PC-3 (cell line): ENCODE data around the gene UBQLNL. TPM values are rescaled to one million over a fixed set of nuclear protein-coding genes. Genes with fewer than 3 reads are reported as not detected.

Experiments used
- ATAC-seq: fragments of 200-7000 bp; cut with Tn5 transposase; 2 replicates; pipeline ENCODE4 v1.9.1; 2020; ENCODE audit warnings: mild to moderate bottlenecking, moderate library complexity
- BruUV-seq: library from RNA; stranded (reverse); fragments of 400-500 nt; replicated peaks from 2 replicates; lab custom pipeline; 2021; lab: Mats Ljungman, UMichigan
- CTCF ChIA-PET: fragments of 300-600 bp; sonication (Branson Sonifier 250); formaldehyde crosslinking; loops from one replicate; lab custom pipeline; 2022; ENCODE audit warnings: antibody characterized with exemption; lab: Charles Lee
- POLR2A ChIA-PET: fragments of 300-600 bp; sonication (Branson Sonifier 250); formaldehyde crosslinking; loops from one replicate; lab custom pipeline; 2022; ENCODE audit warnings: antibody characterized with exemption; ENCODE audit not compliant: unreplicated experiment; lab: Charles Lee
- DNase-seq: peaks from one replicate; pipeline ENCODE4 v3.0.0-alpha.2; 2015
- H2AFZ ChIP-seq: fragments of 300-600 bp; sonication (generic); 2 replicates; pipeline ENCODE4 v1.6.0; 2016; ENCODE audit warnings: antibody characterized with exemption, low read length
- H3F3A ChIP-seq: fragments of 300-600 bp; sonication (generic); one replicate; pipeline ENCODE4 v1.6.0; 2017; ENCODE audit warnings: antibody characterized with exemption, low read length, control low read depth, mild to moderate bottlenecking; ENCODE audit not compliant: unreplicated experiment
- H3K27ac ChIP-seq: fragments of 300-600 bp; sonication (generic); 2 replicates; pipeline ENCODE4 v1.5.1; 2016; ENCODE audit warnings: mild to moderate bottlenecking, low read length
- H3K27me3 ChIP-seq: fragments of 300-600 bp; sonication (generic); 2 replicates; pipeline ENCODE4 v1.6.1; 2016; ENCODE audit warnings: low read length, mixed read lengths
- H3K36me3 ChIP-seq: fragments of 300-600 bp; sonication (generic); 2 replicates; pipeline ENCODE4 v1.6.1; 2016; ENCODE audit warnings: low read depth, mixed run types, low read length, mixed read lengths
- H3K4me1 ChIP-seq: fragments of 300-600 bp; sonication (generic); 2 replicates; pipeline ENCODE4 v1.5.1; 2016; ENCODE audit warnings: low read length; ENCODE audit not compliant: insufficient read depth
- H3K4me2 ChIP-seq: fragments of 300-600 bp; sonication (generic); 2 replicates; pipeline ENCODE4 v1.6.0; 2016; ENCODE audit warnings: low read length
- H3K4me3 ChIP-seq: fragments of 300-600 bp; sonication (generic); 2 replicates; pipeline ENCODE4 v1.5.1; 2016; ENCODE audit warnings: mild to moderate bottlenecking, low read length, mixed read lengths
- H3K79me2 ChIP-seq: fragments of 300-600 bp; sonication (generic); 2 replicates; pipeline ENCODE4 v1.6.1; 2017; ENCODE audit warnings: low read length, mixed read lengths
- H3K9ac ChIP-seq: fragments of 300-600 bp; sonication (generic); 2 replicates; pipeline ENCODE4 v1.6.0; 2016; ENCODE audit warnings: mild to moderate bottlenecking, low read length
- H3K9me2 ChIP-seq: fragments of 300-600 bp; sonication (generic); replicated peaks from 2 replicates; pipeline ENCODE4 v1.6.1; 2016; ENCODE audit warnings: mixed run types, low read length, mixed read lengths
- H3K9me3 ChIP-seq: fragments of 300-600 bp; sonication (generic); 2 replicates; pipeline ENCODE4 v1.6.1; 2016; ENCODE audit warnings: low read length, mixed read lengths
- H4K20me1 ChIP-seq: fragments of 300-600 bp; sonication (generic); 2 replicates; pipeline ENCODE4 v1.6.1; 2016; ENCODE audit warnings: low read length, mixed read lengths
- CTCF ChIP-seq: fragments of 300-600 bp; sonication (generic); conservative IDR thresholded peaks from 2 replicates; pipeline ENCODE4 v1.5.1; 2017; ENCODE audit warnings: antibody characterized with exemption, low read depth, mild to moderate bottlenecking, low read length
- EZH2 ChIP-seq: fragments of 300-600 bp; sonication (generic); IDR thresholded peaks from one replicate; pipeline ENCODE4 v1.6.1; 2017; ENCODE audit warnings: antibody characterized with exemption, mild to moderate bottlenecking, low read length; ENCODE audit not compliant: unreplicated experiment
- EZH2phosphoT487 ChIP-seq: fragments of 300-600 bp; sonication (generic); IDR thresholded peaks from 2 replicates; pipeline ENCODE4 v1.6.1; 2018; ENCODE audit warnings: mild to moderate bottlenecking, antibody characterized with exemption, low read length, borderline replicate concordance
- intact Hi-C: fragments of 100-400 bp; cut with micrococcal nuclease; formaldehyde crosslinking; loops from 2 replicates; pipeline ENCODE4 v1.9.0; 2023
- total RNA-seq: library from RNA; depleted of rRNA; stranded (reverse); fragments of >200 nt; gene quantifications from 2 replicates; pipeline ENCODE4 v1.2.3, GENCODE V29; 2014

The UBQLNL gene
- total RNA-seq, 1 experiment from 2014 or later, result not detected

DNA sequence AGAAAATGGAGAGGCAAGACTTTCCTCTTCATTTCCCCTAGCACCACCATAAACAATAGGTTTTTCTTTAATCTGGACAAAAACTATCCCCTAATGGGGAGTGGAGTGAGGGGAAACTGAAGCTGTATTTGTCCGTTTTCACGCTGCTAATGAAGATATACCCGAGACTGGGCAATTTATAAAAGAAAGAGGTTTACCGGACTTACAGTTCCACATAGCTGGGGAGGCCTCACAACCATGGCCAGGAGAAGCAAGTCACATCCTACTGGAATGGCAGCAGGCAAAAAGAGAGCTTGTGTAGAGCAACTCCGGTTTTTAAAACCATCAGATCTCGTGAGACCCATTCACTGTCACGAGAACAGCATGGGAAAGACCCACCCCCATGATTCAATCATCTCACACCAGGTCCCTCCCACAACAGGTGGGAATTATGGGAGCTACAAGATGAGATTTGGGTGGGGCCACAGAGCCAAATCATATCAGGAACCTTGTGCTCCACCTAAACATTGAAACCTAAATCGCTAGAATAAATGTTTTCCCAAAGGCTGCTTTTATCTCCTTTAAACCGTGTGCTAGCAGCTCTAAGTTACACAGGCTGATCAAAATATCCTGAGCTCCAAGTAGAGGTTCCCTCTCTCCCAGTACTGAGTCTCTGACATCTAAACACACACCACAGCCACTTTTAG, 11.0 kb downstream of the UBQLNL start:
- H3F3A ChIP-seq, result no peaks in the 10 kb centered on the region
- H3K27me3 ChIP-seq, result peaks cover 23% of the 10 kb centered on the region; the same call in 1 of the 2 replicates
- no peaks in the 10 kb centered on the region for H4K20me1 ChIP-seq
- TF ChIP-seq EZH2 (no peak), CTCF (no peak), EZH2phosphoT487 (no peak)
- no peak overlapping the region for H3K4me2 ChIP-seq
- H3K4me1 ChIP-seq, result no peaks in the 10 kb centered on the region
- H3K9me2 ChIP-seq, result no peaks in the 10 kb centered on the region
- H3K9me3 ChIP-seq, result no peaks in the 10 kb centered on the region
- CTCF ChIA-PET, result no interaction called here
- H3K27ac ChIP-seq, result no peak overlapping the region
- ATAC-seq (no peak), DNase-seq (no peak)
- no peaks in the 10 kb centered on the region for H3K79me2 ChIP-seq
- H3K4me3 ChIP-seq, result no peak overlapping the region
- POLR2A ChIA-PET, result no interaction called here
- intact Hi-C loops, result no loop called here
- no peak overlapping the region for H3K9ac ChIP-seq
- no peak overlapping the region for H2AFZ ChIP-seq
- H3K36me3 ChIP-seq, result no peaks in the 10 kb centered on the region
- BruUV-seq, result no TSS peak

GRCh38 chr11:5504403-5504921, 12.0 kb downstream of the UBQLNL start:
- H3K27ac ChIP-seq, result no peak overlapping the region
- H3K9ac ChIP-seq, result no peak overlapping the region
- no peak for DNase-seq
- H3F3A ChIP-seq, result no peaks in the 10 kb centered on the region
- no peak overlapping the region for H3K4me3 ChIP-seq
- no peaks in the 10 kb centered on the region for H3K36me3 ChIP-seq
- BruUV-seq, result no TSS peak
- intact Hi-C loops, result no loop called here
- H3K27me3 ChIP-seq, result peaks cover 26% of the 10 kb centered on the region; the same call in 1 of the 2 replicates
- no peak overlapping the region for H3K4me2 ChIP-seq
- TF ChIP-seq EZH2phosphoT487 (no peak), EZH2 (no peak), CTCF (no peak)
- ChIA-PET CTCF (no interaction called here), POLR2A (no interaction called here)
- no peaks in the 10 kb centered on the region for H3K9me3 ChIP-seq
- no peak overlapping the region for H2AFZ ChIP-seq
- no peaks in the 10 kb centered on the region for H3K9me2 ChIP-seq
- H3K4me1 ChIP-seq, result no peaks in the 10 kb centered on the region
- H4K20me1 ChIP-seq, result no peaks in the 10 kb centered on the region
- no peaks in the 10 kb centered on the region for H3K79me2 ChIP-seq
- ATAC-seq, result no peak

DNA sequence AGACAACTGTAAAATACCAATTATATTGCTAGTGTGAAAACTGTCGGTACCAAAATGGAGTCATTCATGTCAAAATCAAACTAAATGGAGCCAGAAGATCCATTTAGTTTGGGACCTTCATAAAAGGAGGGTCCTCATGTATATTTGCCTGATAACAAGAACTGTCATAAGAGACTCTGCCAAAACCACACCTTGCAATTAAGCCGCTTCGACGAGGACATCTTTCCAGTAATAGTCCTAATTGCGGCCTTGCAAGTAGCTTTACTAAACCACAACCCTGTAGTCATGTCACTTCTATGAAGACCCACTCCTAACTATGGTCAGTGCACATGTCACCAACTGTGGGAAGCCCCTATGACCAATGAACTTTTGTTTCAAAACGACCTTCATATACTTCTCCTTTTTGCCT, 16.1 kb downstream of the UBQLNL start:
- no peaks in the 10 kb centered on the region for H3K9me2 ChIP-seq
- H3F3A ChIP-seq, result no peaks in the 10 kb centered on the region
- H3K4me2 ChIP-seq, result no peak overlapping the region
- no peaks in the 10 kb centered on the region for H3K36me3 ChIP-seq
- no peak for TF ChIP-seq EZH2
- no peak for TF ChIP-seq CTCF
- TF ChIP-seq EZH2phosphoT487, result no peak
- no peaks in the 10 kb centered on the region for H4K20me1 ChIP-seq
- no peak overlapping the region for H3K9ac ChIP-seq
- no peaks in the 10 kb centered on the region for H3K4me1 ChIP-seq
- ATAC-seq, result no peak
- H2AFZ ChIP-seq, result no peak overlapping the region
- DNase-seq, result no peak
- no peaks in the 10 kb centered on the region for H3K9me3 ChIP-seq
- no peak overlapping the region for H3K4me3 ChIP-seq
- no peak overlapping the region for H3K27ac ChIP-seq
- no TSS peak for BruUV-seq
- CTCF ChIA-PET, result no interaction called here
- peaks cover 26% of the 10 kb centered on the region; the same call in 1 of the 2 replicates for H3K27me3 ChIP-seq
- no peaks in the 10 kb centered on the region for H3K79me2 ChIP-seq
- POLR2A ChIA-PET, result no interaction called here
- intact Hi-C loops, result no loop called here
